CD4-positive, alpha-beta T cell treated with Interleukin-17A for 1 hour (primary cell): ENCODE results near the gene ZSCAN10.

Experiments
- DNase-seq: peaks from one replicate; pipeline ENCODE4 v3.0.0-alpha.2; 2020

Gene ZSCAN10

GRCh38 chr16:3133844-3134243 lies 34.8 kb upstream of the ZSCAN10 start:
- DNase-seq, result no peak

GRCh38 chr16:3131755-3132377 lies 32.8 kb upstream of the ZSCAN10 start:
- peak; percentile 46 for DNase-seq

GRCh38 chr16:3129137-3130131 lies 30.3 kb upstream of the ZSCAN10 start:
- peak; percentile 93 for DNase-seq

- no peak for DNase-seq
These were observed 28.7 kb upstream of the ZSCAN10 start for GRCh38 chr16:3127745-3128144.

- peak; percentile 96 for DNase-seq
These were observed 25.1 kb upstream of the ZSCAN10 start for GRCh38 chr16:3123986-3124886.

GRCh38 chr16:3122926-3123570 lies 24.0 kb upstream of the ZSCAN10 start:
- no peak for DNase-seq

- no peak for DNase-seq
These were observed 22.9 kb upstream of the ZSCAN10 start for GRCh38 chr16:3121851-3122467.

- DNase-seq, result no peak
These were observed 21.3 kb upstream of the ZSCAN10 start for GRCh38 chr16:3120435-3120834.

GRCh38 chr16:3119701-3120408 lies 20.8 kb upstream of the ZSCAN10 start:
- DNase-seq, result no peak

- no peak for DNase-seq
These were observed 20.2 kb upstream of the ZSCAN10 start for GRCh38 chr16:3119286-3119685.

GRCh38 chr16:3118846-3119245 lies 19.8 kb upstream of the ZSCAN10 start:
- no peak for DNase-seq

GRCh38 chr16:3118204-3118790 lies 19.2 kb upstream of the ZSCAN10 start:
- DNase-seq, result no peak

GRCh38 chr16:3115561-3115960 lies 16.5 kb upstream of the ZSCAN10 start:
- DNase-seq, result no peak

GRCh38 chr16:3115003-3115402 lies 15.9 kb upstream of the ZSCAN10 start:
- no peak for DNase-seq

GRCh38 chr16:3113765-3114479 lies 14.8 kb upstream of the ZSCAN10 start:
- no peak for DNase-seq

GRCh38 chr16:3112881-3113574 lies 13.9 kb upstream of the ZSCAN10 start:
- no peak for DNase-seq

GRCh38 chr16:3112058-3112880 lies 13.2 kb upstream of the ZSCAN10 start, which contains the start of gene ZNF205:
ZNF205 (plus strand) TSS chr16:3112586; CDS start chr16:3113431, 845 bp downstream.
- no peak for DNase-seq

GRCh38 chr16:3106205-3106928 lies 7.3 kb upstream of the ZSCAN10 start:
- peak; percentile 92 for DNase-seq
